HG02642 (cell line): Measurements from ENCODE around the gene ERCC6L2.

Experiments used
- ATAC-seq: cut with Tn5 transposase; IDR thresholded peaks from one replicate; pipeline ENCODE4 v1.9.1; 2021; ENCODE audit warnings: mild to moderate bottlenecking; ENCODE audit not compliant: unreplicated experiment, poor library complexity

ERCC6L2 gene

GRCh38 chr9:95971815-95972214, 96.3 kb downstream of the ERCC6L2 start:
- no peak for ATAC-seq

GRCh38 chr9:95974389-95974788, 98.9 kb downstream of the ERCC6L2 start:
- no peak for ATAC-seq

- ATAC-seq: no peak
These were observed 101.9 kb downstream of the ERCC6L2 start for GRCh38 chr9:95977371-95977770.

- ATAC-seq: no peak
These were observed 102.6 kb downstream of the ERCC6L2 start for GRCh38 chr9:95978106-95978505.

- no peak for ATAC-seq
These were observed 104.0 kb downstream of the ERCC6L2 start for GRCh38 chr9:95979446-95979845.

GRCh38 chr9:95980262-95981125, 105.0 kb downstream of the ERCC6L2 start:
- no peak for ATAC-seq

GRCh38 chr9:95981761-95982390, 106.4 kb downstream of the ERCC6L2 start:
- no peak for ATAC-seq

- no peak for ATAC-seq
These were observed 110.1 kb downstream of the ERCC6L2 start for GRCh38 chr9:95985440-95986055.

- no peak for ATAC-seq
These were observed 113.8 kb downstream of the ERCC6L2 start for GRCh38 chr9:95989297-95989696.

- no peak for ATAC-seq
These were observed 115.8 kb downstream of the ERCC6L2 start for GRCh38 chr9:95991326-95991725.

GRCh38 chr9:95992536-95992935, 117.0 kb downstream of the ERCC6L2 start:
- no peak for ATAC-seq

- ATAC-seq: no peak
These were observed 117.8 kb downstream of the ERCC6L2 start for GRCh38 chr9:95993337-95993736.

GRCh38 chr9:95999390-95999789, 123.9 kb downstream of the ERCC6L2 start:
- ATAC-seq: no peak

GRCh38 chr9:96004379-96004778, 128.9 kb downstream of the ERCC6L2 start:
- no peak for ATAC-seq

GRCh38 chr9:96006296-96006879, 130.9 kb downstream of the ERCC6L2 start:
- no peak for ATAC-seq

GRCh38 chr9:96006961-96007360, 131.5 kb downstream of the ERCC6L2 start:
- no peak for ATAC-seq

GRCh38 chr9:96008502-96009222, 133.2 kb downstream of the ERCC6L2 start:
- no peak for ATAC-seq

GRCh38 chr9:96009223-96009602, 133.7 kb downstream of the ERCC6L2 start:
- ATAC-seq: no peak

- no peak for ATAC-seq
These were observed 134.4 kb downstream of the ERCC6L2 start for GRCh38 chr9:96009690-96010472.

GRCh38 chr9:96014078-96014477, 138.6 kb downstream of the ERCC6L2 start:
- no peak for ATAC-seq
